HG02973 (cell line): Measurements from ENCODE around the gene LSG1.
"Not testable (repeated sequence)": the region's sequence is repeated elsewhere in the genome, so short reads cannot be mapped to it uniquely, and the experiment has no call there.

ENCODE experiments used
- ATAC-seq: cut with Tn5 transposase; IDR thresholded peaks from one replicate; pipeline ENCODE4 v1.9.1; 2021; ENCODE audit warnings: moderate library complexity; ENCODE audit not compliant: unreplicated experiment

Gene LSG1

GRCh38 chr3:194658477-194659242 lies 13.3 kb downstream of the LSG1 start:
- no peak for ATAC-seq

GRCh38 chr3:194657439-194657838 lies 14.6 kb downstream of the LSG1 start:
- no peak for ATAC-seq

GRCh38 chr3:194654443-194654842 lies 17.5 kb downstream of the LSG1 start:
- ATAC-seq: no peak

DNA sequence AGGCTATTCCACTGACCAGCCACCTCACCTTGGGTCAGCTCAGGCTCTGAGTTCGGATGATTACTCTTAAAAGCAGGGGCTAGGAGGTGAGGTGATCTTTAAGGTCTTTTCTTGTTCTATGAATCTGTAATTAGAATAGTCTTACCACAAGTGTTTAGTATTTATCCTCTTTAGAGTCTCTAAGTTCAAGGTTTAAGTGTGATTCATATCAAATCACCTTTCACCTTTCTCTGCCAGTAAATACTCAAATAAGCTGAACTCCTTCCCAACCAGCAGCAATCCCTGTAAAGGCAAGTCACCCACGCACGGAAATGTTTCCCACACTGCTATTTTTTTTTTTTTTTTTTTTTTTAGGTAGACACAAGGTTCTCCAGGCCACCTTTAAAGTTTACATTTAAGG lies 24.2 kb downstream of the LSG1 start:
- ATAC-seq: no peak

- no peak for ATAC-seq
Observed at GRCh38 chr3:194642769-194643168, 29.2 kb downstream of the LSG1 start.

GRCh38 chr3:194640829-194641228 lies 31.2 kb downstream of the LSG1 start:
- ATAC-seq: no peak

DNA sequence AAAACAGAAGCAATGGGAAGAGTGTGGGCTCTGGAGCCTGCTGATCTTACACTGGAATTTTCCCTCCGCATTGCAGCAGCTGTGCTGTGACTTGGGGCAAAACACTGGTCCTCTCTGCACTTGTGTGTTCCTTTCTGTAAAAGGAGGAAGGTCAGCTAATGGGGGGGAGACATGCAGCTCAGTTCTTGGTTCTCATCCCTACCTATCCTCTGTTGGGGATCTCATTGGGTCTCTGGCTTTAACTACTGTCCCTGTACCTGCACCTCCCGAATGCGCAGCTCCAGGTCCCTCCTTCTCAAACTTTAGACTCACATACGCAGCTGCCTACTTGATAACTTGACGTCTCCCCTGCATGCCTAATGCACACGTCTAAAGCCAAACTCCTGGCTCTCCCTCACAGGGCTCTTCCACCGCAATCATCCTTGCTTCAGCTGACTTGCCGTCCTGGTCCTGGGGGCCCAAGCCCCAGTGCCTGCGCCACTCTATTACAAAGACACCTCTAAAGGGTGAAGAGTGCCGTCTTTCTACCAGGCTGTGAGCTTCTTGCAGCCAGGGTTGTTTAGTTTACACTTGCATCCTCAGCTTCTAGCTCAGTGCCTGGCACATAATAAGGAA lies 32.9 kb downstream of the LSG1 start:
- ATAC-seq: no peak

DNA sequence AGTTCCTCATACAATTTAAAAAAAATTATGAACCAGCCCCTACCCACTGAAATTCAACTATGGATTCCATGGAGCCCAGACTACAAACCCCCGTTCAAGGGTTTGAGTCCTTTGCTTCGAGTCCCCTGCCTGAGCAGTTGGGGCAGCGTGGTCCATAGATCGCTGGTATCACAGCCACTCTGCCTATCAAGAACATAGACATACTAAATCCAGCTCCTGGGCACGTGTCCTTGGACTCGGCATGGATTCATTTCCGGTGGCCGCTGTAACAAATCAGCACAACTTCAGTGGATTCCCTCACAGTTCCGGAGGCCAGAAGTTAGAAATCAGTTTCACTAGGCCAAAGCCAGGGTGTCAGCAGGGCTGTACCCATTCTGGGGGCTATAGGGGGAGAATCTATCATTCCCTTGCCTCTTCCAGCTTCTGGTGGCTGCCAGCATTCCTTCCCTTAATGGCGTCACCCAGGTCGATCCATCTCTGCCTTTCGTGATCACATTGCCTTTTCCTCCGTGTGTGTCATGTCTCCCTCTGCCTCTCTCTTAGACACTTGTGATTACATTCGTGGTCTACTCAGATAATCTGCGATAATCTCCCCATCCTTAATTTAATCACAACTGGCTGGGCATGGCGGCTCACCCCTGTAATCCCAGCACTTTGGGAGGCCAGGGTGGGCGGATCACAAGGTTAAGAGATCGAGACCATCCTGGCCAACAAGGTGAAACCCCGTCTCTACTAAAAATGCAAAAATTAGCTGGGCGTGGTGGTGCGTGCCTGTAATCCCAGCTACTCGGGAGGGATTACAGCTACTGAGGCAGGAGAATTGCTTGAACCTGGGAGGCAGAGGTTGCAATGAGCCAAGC lies 34.2 kb downstream of the LSG1 start:
- ATAC-seq: no peak

DNA sequence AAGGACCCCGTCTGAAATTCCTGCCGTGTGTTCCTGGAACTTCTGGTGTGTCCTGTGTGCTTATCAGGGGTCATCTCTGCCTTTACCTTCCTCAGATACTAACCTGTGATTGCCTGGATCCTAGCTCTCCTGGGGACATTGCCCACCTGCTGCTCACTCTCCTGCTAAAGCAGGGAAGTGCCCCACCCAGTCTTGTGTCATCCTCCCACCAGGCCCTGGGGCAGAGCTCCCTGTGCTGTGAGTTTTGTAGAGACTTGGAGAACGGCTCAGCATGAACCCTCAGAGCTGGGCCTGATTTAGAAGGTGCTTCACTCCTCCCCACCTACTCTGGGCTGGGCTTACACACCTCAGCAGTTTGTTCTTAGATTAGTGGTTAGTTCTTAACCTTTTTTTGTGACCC lies 34.9 kb downstream of the LSG1 start:
- ATAC-seq: no peak

DNA sequence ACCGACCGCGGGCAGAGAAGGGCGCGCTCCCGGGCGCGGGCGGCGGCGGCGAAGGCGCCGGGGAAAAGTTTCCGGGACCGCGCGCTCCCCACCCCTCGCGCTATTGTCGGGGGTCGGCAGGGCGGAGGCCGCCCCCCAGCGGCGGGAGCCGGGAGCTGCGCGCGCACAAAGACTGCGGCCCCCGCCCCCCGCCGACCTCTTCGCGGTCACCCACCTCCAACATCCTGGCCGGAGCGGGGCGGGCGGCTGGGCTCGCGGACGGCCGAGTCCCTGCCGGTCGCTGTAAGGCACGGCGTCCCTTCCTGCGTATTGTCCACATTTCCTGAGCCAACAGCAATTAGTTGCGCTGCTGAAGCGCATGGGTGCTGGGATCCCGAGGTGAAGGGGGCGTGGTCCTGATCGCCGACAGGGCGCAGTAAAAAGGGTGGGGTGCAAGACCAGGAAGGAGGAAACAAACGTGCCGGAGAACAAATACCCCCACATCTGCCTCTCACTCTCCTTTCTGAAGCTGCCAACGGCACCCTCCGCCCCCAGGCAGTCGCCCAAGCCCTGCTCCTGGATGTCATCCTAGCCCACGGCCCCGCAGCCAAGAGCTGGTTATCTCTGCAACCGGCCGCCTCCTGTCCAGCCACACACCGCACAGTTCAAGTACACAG lies 38.5 kb downstream of the LSG1 start, which contains the start of gene TMEM44:
Gene TMEM44, minus strand, starts transcription at position 71 of the 656 bp plus-strand sequence. CDS start 204 bp downstream, outside the sequence.
- ATAC-seq: peak; percentile 73

DNA sequence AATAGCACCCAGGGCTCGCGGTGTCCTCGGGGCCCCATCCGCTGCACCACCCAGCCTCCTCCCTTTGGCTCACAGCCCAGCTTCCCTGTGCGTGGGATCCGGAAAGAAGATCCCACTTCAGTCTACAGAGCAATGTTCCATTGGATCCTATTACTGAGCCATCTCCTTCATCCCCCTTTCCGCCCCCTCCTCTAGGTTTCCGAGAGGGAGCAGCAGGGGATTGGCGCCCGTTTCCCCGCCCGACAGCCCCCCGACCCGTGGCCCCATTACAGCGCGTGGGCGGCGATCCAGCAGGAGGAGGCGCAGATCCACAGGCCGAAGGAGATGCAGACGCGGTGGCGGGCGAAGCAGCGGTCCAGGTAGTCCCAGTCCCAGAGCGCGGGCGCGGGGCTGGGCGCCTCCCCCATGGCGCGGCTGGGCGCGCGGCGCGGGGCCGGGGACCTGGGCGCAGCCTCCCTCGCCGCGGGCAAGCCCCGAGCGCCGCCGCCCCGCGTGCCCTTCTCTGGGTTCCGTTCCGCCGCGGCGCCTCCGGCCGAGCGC lies 39.1 kb downstream of the LSG1 start:
- ATAC-seq: peak; percentile 44

- no peak for ATAC-seq
Observed at GRCh38 chr3:194632226-194632808, 39.7 kb downstream of the LSG1 start.

- no peak for ATAC-seq
Observed at GRCh38 chr3:194631696-194632095, 40.3 kb downstream of the LSG1 start.

GRCh38 chr3:194630681-194631080 lies 41.3 kb downstream of the LSG1 start:
- not testable (repeated sequence) for ATAC-seq

DNA sequence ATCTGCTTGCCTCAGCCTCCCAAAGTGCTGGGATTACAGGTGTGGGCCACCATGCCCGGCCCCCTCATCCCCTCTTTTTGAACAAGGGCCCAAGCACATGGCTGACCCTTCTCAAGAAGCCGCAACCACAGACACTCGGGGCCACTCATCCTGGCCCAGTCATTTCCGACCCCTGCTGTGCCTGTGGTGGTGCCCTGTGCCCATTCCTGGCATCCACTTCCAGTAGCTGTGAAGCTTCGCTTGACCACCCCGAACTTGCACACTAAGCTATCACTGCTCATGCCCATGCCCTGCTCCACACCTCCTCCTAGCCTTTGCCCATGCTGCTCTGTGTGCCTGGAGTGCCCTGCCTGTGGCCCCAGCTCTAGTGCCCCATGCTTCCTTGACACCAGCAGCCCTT lies 47.0 kb downstream of the LSG1 start:
- ATAC-seq: no peak

DNA sequence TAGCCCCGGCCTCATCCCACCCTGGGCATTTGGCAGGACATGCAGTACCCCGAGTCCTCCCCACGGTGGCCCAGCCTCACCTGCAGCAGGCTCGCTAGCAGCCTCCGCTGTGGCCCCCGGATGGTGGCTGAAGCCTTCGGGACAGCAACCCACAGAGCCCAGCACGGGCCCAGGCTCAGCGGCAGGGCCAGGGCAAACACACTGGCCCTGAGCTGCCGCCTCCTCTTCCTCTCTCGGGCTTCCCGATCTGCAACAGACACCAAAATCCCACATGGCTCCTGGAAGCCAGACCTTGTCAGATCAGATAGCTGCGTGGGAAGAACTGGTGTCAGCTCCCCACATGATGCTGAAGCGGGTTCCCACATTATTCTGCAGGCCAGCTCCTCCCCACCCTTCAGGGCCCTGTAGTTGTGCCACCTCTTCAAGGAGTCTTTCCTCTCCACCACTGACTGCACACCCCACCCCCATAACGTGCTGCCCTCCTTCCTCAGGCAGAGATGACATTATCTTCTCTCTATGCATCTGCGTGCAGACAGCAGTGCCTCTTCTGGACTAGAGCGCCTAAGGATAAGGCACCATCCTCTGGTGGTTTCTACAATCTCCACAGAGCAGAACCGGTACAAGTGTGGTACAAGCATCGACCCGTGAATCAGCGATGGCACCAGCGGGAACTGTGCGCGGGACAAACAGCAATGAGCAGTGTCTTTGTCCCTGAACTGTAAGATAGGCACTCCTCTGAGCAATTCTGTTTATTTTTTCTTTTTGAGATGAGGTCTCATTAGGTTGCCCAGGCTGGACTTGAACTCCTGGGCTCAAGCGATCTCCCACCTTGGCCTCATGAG lies 48.3 kb downstream of the LSG1 start:
- ATAC-seq: no peak

DNA sequence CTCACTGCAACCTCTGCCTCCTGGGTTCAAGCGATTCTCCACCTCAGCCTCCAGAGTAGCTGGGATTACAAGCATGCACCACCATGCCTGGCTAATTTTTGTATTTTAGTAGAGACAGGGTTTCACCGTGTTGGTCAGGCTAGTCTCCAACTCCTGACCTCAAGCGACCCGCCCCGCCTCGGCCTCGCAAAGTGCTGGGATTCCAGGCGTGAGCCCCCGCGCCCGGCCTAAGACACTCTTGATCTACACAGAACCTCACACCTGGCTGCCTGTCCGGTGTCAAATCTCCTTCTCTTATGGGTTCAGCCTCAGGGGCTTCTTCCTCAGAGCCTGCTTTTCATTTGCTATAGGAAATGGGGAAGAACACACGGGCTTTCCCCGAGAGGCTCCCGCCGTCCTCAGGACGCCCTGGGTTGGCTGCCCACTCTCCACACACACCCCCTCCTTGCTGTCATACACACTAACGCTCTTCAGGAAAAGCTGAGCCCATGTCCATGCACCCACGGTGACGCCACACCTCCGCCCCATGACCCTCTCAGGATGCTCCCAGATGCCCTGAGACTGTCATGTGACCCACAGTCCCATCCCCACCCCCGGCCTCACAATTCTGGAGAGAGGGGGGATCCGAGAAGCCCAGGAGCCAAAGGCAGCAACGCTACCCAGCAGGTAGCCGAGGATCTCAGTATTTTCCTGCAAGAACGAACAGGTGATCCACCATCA lies 49.2 kb downstream of the LSG1 start:
- no peak for ATAC-seq

DNA sequence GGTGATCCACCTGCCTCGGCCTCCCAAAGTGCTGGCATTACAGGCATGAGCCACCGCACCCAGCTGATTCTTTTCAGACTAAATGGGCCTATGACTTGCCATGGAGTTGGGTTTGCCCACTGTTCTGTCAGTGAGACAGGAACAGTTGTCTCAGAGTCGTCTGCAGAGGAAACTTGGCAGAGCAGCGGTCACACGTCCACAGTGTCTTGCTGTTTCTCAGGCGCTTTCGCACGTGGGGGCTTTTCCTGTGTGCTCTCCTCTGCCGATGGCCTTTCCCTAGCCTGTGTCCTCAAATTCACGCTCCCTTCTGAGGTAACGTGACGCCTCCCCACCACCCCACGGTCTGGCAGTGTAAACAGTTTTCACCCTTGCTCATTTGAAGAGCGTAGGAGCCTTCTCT lies 50.0 kb downstream of the LSG1 start:
- no peak for ATAC-seq

- ATAC-seq: no peak
Observed at GRCh38 chr3:194620196-194620595, 51.8 kb downstream of the LSG1 start.
